Hepatic stellate cell (primary cell): ENCODE data around the gene TUB.

Experiments used
- DNase-seq: peaks from one replicate; pipeline ENCODE4 v3.0.0; 2011; ENCODE audit warnings: low spot score

TUB gene

DNA sequence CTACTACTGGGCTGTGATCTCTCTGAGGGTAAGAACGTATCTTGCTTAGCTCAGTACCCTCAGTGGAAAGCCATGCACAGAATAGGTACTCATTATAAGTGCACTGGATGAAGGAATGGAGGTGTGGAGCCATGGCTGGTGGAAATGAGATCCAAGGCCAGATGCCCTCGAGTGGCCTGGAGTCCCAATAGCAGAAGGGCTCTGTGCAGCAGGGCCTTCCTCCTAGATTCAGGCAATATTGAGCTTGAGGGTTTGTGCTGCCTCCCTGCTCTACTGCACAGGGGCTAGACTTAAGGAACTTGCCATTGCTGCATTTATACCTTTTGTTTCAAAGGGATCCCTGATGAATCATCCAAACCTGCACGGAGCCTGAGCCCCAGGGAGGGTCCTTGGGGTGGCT lies 33.6 kb upstream of the TUB start:
- no peak for DNase-seq

DNA sequence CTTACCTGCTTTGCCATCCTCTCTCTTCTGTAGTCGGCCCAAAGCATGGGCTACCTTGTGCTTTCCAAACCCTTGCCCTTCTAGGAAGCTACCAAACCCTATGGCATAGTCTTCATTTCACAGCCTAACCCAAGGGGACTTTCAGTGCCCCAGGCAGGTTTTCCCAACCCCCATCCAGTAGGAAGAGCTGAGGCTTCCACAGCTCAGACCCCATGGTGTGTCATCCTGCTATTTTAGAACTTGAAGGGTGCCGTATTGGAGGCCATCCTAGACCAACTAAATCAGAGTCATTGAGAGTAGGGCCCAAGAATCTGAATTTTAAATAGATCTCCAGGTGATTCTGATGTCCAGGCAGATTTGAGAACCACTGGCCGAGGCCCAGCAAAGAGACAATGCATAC lies 31.9 kb upstream of the TUB start:
- no peak for DNase-seq

DNA sequence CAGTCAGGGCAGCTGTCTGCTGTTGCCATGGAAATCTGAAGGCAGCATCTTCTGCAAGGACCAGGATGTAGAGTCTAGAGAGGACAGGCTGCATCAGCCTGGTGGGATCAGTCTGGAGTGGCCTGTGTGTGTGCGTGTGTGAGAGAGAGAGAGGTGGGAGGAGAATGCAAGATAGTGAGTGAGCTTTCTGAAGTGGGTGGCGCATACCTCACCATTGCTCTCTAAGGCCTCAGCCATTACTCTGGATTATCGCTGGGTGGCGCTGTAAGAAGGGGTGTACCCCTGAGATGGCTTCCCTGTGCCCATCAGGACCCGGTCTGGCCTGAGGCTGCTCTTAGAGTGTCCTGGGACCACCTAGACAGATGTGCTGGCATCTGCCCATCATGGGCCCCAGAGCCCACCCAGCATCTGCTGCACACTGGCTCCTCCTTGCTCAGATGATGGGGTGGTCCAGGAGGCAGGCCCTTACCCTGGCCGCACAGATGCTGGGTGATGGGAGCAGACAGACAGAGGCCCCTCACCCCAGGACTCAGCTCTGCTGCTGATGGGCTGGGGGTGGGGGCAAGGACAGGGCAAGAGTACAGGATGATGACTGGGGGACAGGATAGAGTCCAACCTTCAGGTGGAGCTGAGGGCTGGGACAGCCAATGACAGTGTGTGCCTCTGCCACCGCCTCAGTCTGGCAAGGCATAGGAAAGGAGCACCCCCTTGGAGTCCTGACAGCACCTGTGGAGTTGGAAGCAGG lies 25.7 kb upstream of the TUB start:
- no peak for DNase-seq

DNA sequence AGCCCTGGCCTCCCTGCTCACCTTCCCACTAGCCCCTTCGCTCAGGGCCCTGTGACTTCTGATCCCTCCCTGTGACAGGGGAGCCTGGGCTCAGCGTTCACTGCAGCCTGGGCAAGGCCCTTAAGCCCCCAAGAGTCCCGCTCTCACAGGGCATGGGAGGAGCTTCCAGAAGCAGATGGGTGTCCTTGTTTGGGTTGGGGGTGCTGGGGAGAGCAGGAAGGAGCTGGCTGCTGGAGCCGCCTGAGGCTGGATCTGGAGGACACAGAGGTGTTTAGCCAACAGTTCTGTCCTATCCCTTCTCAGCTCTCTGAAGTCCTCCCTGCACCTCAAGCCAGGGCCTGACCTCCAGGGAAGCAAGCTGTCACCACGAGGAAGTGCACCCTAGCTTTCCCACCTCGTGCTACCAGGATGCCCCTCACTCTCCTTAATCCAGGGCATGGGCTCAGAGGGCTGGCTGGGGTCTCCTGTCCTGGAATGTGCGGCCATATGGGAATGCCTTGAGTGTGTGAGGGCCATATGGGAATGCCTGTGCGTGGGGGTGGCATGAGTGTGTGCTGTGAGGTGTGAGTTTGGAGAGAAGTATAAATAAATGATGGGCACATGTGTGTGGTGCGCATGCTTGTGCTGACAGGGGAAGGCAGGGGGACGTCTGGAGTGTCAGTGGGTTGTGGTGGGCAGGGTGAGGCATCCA lies 25.0 kb upstream of the TUB start:
- DNase-seq: no peak

DNA sequence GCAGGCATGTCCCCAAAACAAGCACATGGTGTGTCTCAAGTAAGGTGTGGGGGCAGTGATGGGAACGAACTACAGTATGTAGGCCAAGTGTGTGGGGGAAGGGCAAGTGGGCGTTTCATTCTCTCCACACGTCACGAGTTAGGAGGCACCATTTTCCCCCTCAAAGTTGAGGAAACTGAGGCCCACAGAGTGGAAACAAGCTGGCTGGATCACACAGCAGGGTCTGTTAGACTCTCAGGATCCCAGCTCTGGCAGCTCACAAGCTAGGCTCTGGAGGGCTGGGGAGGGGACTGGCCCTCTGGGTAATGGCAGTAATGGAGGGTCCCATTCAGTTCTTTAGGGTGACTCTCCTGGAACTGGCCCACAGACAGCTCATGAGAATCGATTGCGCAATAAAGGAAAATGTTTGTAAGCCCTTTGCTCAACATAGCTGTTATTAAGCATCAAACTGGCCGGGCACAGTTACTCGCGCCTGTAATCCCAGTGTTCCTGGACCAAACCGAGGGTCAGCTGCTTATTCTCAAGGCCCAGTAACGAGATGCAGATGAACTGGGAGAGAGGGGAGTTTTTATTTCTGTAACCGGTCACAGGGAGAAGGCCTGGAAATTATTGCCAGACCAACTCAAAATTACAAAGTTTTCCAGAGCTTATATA lies 24.1 kb upstream of the TUB start:
- peak; percentile 43 for DNase-seq

DNA sequence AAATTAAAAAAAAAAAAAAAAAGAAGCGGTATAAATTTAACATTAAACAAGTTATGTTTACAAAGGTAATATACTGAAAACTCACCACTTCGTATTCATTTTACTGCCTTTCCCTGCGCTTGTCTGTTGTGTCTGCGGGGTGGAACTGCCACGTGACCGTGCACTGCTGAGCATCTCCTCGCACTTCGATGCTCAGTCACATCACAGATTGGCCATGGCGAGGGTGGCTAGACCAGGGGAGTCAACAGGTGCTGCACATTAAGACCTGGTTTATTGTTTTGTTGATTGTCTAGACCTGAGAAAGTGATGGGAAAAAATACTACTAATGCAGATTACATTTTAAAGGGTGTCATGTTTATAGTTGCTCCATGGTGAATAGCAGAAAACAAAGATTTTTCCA lies 22.8 kb upstream of the TUB start:
- no peak for DNase-seq

DNA sequence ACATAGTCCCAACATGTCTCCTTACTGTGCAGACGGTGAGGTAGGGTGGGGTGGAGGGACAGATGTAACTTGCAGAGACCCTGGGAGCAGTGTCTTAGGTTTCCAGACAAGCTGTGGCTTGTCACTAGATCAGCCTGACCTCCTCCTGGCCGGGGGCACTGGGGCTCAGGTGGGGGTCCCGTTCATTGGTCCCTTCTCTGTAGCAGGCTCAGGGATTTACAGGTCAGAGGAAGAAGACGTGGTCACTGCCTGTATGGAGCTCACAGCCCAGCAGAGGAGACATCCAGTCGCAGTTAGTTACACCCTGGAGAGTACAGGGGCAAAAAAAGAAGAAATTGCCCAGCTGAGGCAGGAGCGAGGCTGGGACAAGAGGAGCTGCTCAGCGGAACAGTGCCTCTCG lies 22.0 kb upstream of the TUB start:
- DNase-seq: no peak

DNA sequence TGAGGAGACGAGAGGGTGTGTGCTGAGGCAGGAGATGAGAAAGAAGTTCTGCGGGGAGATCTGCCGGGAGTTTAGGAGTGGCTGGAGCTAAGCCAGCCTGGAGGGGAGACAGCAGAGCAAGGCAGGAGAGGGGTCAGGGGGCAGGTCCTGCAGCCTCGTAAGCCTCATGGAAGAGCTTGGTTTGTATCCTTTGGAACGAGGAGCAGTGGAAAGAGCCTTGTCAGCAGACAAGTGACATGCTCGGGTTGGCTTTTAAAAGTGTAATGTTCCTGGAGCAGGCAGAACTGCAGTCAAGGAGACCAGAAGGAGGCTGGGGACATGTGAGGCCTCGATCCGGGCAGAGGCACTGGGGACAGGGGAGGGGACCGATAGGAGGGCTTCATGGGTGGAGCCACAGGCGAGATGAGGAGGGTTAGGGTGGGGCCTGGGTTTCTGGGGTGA lies 21.4 kb upstream of the TUB start:
- DNase-seq: no peak

DNA sequence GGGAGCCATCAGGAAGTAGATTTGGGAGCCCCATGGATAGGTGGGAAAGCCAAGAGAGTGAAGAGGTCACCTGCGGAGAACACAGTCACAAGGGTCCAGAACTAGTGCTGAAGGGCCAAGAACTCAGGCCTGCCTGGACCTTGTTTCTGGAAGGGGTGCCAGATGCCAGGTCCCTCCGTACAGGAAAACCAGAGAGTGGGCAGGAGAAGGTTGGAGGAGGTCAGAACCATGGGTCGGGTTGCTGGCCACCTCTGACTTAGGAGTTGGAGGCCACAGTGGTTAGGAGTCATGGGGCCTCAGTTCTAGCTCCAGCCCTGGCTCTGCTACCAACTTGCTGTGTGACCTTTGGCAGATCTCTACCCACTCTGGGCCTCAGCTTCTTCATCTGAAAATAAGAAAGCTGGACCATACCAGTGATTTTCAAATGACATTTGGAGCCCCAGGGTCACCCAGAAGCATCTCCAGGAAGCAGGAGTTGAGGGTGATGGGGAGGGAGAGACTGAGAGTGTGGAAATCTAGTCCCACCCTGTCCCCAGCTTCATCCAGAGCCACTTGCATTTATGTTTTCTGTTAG lies 20.8 kb upstream of the TUB start:
- DNase-seq: no peak

DNA sequence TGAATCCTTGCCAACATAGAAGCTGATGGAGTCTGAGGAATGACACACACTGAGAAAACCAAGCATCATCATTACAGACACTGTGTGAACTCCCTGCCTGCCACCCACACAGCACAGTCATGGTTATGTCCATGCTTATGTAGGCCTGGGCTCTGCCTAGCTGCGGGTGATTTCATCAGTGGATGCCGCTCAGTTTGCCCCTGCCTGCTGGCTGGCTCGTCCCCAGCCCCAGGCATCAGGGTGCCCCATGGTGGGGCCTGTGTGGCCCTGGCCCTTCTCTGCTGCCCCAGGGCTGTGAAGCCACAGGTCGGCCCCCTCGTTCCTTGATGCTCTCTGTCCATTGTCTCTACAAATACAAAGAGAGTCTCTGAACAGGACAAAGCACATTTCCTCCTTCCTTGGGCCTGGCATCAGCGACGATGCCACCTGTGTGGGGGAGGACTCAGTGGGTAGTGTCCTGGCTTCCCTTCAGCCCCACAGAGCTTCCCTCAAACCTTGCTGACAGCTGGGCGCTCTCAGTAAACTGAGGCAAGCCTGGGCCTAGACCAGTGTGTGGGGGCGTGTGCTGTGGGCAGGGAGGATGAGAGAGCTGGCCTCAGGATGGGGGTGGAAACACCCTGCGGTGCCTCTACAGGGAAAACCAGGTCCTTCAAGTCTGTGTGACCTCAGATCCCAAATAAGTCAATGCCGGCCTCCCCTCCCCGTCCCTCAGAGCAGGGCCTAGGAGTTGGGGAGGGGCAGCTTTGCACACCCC lies 20.0 kb upstream of the TUB start:
- no peak for DNase-seq

DNA sequence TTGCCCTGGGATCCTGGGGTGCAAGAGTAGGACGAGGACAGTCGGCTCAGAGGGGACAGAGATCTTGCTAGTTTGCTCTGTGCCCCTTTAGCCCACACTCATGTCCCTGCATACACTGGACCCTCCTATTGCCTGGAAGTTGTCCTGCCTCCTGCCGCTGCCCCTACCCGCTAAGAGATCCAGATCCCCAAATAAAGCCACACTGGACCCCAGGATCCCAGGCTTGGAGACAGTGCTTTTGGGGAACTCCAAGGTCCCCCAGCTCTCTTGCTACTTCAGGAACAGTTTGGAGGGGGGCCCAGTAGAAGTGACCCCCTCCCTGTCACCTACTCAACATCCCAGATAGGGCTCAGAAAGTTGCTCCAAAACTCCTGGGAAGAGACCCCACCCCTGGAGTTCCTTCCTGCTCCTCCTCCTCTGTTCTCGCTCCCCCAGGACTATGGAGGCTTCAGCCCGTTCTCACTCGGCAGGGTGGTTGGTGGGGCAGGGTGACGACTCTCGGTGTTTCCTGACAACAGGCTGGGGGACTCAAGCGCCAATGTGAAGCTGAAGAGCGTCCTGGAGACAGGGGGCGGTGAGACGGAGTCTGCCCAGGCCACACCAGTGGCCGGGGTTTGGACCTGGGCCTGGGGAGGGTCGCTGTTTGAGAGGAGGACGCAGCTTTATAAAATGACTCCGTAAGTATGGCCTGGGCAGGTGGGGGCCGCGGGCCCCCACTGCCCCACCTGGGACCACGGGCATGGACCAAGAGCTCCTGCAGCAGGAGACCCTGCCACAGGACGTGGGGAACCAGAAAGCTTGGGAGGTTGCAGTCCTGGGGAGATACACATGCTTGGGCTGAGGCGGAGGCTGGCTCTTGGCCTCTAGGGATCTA lies 19.2 kb upstream of the TUB start:
- DNase-seq: no peak

DNA sequence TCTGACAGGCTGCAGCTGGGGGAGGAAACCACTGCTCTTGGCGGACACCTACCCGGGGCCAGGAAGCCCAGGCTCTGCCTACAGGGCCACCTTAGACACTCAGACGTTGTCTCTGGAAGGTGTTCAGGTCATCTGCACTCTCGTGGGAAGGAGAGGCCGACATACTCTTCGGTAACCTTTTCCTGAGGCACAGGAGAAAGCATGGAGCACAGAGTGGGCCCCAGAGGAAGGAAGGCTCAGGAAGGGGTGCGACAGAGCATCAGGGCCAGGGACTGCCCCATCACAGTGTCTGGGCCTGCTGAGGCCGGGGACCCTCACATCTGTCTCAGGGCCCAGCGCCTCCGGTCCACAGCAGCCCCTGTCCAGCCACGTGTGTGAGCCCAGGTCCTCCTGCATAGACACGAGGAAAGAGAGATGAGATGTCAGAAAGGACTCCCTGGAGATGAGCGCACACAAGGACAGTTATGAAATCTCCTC lies 18.2 kb upstream of the TUB start:
- no peak for DNase-seq

DNA sequence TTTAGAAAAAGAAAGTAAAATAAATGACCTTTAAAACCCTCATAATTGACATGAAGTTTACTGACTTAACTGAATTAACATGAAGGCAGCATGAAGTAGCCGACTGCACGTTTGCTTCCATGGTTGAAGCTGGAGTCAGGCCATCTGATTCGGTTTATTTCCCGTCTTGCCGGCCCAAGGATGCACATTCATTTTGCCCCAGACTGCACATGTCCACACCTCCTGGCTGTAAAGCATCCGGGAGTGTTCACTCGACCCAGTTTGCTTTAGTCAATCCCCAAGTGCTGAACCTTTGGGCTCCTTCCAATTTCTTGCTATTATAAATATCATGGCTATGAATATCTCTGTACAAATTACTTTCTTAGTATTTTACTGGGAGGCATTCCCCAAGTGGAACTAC lies 17.7 kb upstream of the TUB start:
- peak; percentile 57 for DNase-seq

DNA sequence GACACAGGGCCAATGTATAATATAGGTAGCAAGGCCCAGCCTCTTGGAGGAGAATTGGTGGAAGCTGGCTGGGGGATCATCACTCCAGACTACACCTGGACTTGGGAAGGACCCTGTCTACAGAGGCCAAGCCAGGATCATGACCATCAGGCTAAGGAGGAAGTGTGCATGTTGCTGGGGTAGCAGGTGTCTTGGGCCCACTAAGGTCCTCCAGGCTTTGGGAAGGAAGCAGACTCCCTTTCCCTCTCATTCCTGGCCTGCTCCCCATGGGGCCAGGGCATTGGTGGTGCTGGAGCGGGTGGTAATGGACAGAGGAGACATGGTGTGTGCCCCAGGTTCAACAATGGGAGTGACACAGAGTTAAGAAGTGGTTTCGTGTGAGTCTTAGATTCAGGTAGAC lies 16.0 kb upstream of the TUB start:
- DNase-seq: no peak

DNA sequence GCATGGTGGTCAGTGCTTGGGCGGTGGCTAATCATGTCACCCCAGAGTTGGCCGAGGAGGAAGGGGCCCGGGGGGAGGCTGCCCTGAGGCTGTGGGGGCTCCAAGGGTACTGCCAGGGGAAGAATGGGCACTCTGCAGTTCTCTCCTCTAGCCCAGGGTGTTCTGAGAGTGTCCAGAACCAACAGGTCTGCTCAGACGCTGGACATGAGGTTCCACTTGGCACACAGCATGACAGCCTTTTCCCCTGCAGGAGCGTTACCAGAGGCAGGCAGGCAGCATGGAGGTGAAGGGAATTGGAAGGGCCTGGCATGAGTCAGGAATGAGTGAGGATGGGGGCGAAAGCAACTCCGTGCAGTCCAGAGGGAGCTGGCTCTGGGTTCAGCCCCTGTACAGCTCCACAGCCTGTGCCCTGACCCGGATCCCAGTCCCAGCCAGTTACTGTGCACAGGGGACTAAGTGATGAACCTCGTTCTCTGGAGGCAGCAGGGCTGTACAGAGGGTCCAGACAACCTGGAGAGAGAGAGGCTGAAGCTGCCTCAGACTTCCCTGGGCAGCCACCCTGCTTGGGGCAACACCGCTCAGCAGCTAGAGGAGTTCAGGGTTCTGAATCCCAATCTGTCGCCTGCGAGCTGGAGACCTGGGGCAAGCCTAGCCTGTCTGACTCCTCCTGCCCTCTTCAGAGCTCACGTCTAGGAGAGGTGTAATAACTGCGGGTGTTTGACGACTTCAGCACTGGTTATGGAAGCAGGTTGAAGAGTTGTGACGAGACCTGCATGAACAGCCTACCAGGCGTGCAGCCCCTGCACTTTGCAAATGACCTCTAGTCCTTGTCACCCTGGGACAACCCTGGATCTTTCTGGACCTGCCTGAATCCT lies 14.7 kb upstream of the TUB start:
- DNase-seq: no peak

DNA sequence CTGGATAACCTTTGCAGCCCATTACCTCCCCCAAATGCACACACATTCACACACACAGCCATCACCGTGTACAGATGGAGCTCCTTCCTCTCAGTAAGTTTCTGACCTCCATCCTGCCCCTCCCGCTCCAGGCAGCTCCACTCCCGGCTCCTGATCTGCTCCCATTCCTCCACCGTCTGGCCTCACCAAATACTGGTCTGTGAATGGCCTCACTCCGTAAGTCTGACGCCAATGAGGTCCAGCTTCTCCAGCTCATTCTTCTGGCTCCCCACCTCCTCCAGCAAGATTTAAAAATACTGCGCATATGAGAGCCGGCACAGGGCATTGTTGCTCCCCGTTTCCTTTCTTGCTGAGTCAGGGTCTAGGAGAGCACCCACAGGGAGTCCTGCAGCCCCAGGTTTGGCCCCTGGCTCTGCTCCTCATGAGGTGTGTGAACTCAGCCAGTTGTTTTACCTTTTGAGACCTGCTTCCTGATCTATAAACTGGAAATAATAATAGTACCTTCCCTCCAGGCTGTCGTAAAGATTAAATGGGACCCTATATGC lies 14.0 kb upstream of the TUB start:
- DNase-seq: no peak

DNA sequence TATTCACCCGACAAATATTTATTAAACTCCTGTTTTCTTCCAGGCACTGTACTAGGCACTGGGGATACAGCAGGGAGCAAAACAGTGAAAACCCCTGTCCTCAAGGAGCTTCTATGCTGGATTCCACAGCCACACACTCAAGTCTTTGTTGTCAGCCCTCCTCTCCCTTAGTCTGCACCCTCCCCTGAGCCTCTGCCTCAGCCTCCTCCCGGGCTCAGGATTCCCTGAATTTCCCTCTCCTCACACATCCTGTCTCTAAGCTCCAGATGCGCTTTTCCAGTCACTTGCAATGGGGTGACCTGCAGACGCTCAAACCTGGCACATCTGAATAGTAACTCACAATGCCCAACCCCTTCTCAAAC lies 13.5 kb upstream of the TUB start:
- no peak for DNase-seq

DNA sequence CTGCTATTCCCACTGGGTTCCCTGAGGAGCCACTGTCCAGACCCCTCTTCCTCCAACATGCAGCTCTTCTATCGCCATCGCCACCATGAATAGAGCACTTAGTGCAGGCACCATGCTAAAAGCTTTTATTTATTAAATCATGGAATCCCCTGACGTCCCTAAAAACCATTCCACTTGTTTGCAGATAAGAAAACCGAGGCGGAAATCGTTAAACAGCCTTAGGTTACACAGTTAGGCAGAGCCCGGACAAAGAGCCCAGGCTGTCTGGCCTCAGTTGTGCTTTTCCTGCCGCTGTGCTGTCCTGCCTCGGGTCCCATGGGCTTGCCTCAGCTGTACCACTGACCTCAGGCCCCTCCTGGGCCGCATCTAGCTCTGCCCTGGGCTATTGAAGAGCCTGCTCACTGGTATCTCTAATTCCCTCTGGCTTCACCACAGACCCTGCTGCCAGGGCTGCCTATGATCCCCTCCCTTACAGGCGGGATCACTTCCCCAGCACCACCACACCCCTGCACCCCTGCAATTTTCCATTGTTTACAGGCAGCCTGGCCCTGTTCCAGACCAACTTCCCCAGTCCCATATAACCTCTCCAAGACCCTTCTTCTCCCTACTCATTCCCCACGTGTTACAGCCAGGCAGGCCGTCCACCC lies 13.0 kb upstream of the TUB start:
- no peak for DNase-seq

DNA sequence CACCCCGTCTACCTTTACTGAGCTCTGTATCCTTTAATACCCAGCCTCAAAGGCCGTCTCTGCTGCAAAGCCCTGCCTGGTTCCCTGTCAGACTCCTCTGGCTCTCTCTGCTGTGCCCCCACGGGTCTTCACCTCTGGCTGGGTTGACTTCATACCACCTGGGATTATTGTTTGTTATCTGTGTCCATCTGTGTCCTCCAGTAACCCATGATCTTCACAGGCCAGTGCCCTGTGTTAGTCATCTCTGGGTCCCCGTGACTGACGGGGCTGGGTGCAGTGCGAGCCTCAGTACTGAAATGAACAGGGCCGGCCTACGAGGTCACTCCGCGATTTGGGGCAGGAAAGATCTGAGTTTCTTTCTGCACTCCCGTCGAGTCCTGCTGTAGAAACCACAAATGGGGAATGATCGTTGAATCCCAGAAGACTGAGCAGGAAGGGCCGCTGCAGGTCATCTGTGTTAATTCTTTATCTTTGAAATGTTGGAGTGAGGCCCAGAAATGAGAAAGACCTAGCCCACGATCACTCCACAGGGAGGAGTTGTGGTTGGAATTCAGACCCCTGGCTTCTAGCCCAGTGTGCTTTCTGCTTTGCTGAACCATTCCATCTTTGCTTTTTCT lies 12.3 kb upstream of the TUB start:
- peak; percentile 87 for DNase-seq
